ENCODE results near the gene NFATC1.

- TF ChIP-seq, protein P1, sequence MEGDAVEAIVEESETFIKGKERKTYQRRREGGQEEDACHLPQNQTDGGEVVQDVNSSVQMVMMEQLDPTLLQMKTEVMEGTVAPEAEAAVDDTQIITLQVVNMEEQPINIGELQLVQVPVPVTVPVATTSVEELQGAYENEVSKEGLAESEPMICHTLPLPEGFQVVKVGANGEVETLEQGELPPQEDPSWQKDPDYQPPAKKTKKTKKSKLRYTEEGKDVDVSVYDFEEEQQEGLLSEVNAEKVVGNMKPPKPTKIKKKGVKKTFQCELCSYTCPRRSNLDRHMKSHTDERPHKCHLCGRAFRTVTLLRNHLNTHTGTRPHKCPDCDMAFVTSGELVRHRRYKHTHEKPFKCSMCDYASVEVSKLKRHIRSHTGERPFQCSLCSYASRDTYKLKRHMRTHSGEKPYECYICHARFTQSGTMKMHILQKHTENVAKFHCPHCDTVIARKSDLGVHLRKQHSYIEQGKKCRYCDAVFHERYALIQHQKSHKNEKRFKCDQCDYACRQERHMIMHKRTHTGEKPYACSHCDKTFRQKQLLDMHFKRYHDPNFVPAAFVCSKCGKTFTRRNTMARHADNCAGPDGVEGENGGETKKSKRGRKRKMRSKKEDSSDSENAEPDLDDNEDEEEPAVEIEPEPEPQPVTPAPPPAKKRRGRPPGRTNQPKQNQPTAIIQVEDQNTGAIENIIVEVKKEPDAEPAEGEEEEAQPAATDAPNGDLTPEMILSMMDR (IDR thresholded peaks at IDR 0.05; ENCODE audit: borderline replicate concordance, extremely low read depth, low read length, poor library complexity, severe bottlenecking) = no peak
- no peak for TF ChIP-seq EZH2 (IDR thresholded peaks at IDR 0.05; ENCODE audit: borderline replicate concordance, low read depth, low read length, severe bottlenecking)
Measured at GRCh38 chr18:79377187-79377891, 18.4 kb upstream of the NFATC1 start.

Measured in DND-41 (cell line).